ENCODE measurements around the gene SLC35F3. TPM values are rescaled to one million over a fixed set of nuclear protein-coding genes. Genes with fewer than 3 reads are reported as not detected.

The SLC35F3 gene
- total RNA-seq, 4 donors from 2014 or later = 0.82 TPM; not detected in 3

DNA sequence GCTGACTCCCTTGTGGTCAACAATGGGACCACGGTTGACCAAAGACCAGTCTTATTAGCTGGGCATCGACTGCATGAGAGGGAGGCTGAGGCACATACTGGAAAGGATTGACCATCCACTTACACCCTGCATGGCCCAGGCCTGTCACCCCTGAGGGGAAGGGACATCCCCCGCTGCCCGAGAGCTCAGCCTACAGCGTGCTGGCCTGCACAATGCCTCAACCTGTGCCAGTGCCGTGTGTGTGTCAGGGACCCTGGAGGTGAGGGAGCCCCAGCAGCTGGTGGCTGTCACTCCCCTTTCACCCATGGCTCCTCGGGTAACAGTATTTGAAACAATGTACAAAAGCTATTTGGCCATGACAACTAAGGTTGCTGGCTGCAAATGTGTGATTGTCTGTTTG is 67.3 kb downstream of the SLC35F3 start:
- H3K27ac ChIP-seq = no peak overlapping the region
- no peaks in the 10 kb centered on the region for H3K4me1 ChIP-seq
- intact Hi-C loops (cut with DNase I; ENCODE audit: low total_unique reads) (no loop called here), in situ Hi-C loops (cut with MboI; ENCODE audit: low sequenced_read_pairs in 4 of 4) (no loop called here)
- H3K9me3 ChIP-seq = no peaks in the 10 kb centered on the region
- ATAC-seq (no peak), DNase-seq (no peak)
- H3K36me3 ChIP-seq = no peaks in the 10 kb centered on the region
- TF ChIP-seq, protein P1, sequence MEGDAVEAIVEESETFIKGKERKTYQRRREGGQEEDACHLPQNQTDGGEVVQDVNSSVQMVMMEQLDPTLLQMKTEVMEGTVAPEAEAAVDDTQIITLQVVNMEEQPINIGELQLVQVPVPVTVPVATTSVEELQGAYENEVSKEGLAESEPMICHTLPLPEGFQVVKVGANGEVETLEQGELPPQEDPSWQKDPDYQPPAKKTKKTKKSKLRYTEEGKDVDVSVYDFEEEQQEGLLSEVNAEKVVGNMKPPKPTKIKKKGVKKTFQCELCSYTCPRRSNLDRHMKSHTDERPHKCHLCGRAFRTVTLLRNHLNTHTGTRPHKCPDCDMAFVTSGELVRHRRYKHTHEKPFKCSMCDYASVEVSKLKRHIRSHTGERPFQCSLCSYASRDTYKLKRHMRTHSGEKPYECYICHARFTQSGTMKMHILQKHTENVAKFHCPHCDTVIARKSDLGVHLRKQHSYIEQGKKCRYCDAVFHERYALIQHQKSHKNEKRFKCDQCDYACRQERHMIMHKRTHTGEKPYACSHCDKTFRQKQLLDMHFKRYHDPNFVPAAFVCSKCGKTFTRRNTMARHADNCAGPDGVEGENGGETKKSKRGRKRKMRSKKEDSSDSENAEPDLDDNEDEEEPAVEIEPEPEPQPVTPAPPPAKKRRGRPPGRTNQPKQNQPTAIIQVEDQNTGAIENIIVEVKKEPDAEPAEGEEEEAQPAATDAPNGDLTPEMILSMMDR (IDR thresholded peaks at IDR 0.05 in 4 of 5, conservative IDR thresholded peaks at IDR 0.05 in 1 of 5) = no peak
- TF ChIP-seq POLR2A (IDR thresholded peaks at IDR 0.05) = no peak
- no peaks in the 10 kb centered on the region for H3K27me3 ChIP-seq
- no peak overlapping the region for H3K4me3 ChIP-seq

- ATAC-seq (no peak), DNase-seq (no peak)
- H3K9me3 ChIP-seq = no peaks in the 10 kb centered on the region
- H3K4me1 ChIP-seq = no peaks in the 10 kb centered on the region
- in situ Hi-C loops (cut with MboI; ENCODE audit: low sequenced_read_pairs in 4 of 4) = no loop called here
- H3K27me3 ChIP-seq = no peaks in the 10 kb centered on the region
- no peak for TF ChIP-seq POLR2A (IDR thresholded peaks at IDR 0.05)
- TF ChIP-seq, protein P1 (IDR thresholded peaks at IDR 0.05 in 4 of 5, conservative IDR thresholded peaks at IDR 0.05 in 1 of 5) = no peak
- no peaks in the 10 kb centered on the region for H3K36me3 ChIP-seq
- intact Hi-C loops (cut with DNase I; ENCODE audit: low total_unique reads) = no loop called here
- no peak overlapping the region for H3K4me3 ChIP-seq
- H3K27ac ChIP-seq = no peak overlapping the region
These were observed 68.1 kb downstream of the SLC35F3 start for GRCh38 chr1:233972563-233972950.

- no peak overlapping the region for H3K27ac ChIP-seq
- in situ Hi-C loops (cut with MboI; ENCODE audit: low sequenced_read_pairs in 4 of 4) = no loop called here
- intact Hi-C loops (cut with DNase I; ENCODE audit: low total_unique reads) = no loop called here
- H3K4me3 ChIP-seq = no peak overlapping the region
- H3K27me3 ChIP-seq = no peaks in the 10 kb centered on the region
- H3K36me3 ChIP-seq = no peaks in the 10 kb centered on the region
- no peak for DNase-seq
- TF ChIP-seq, protein P1 (IDR thresholded peaks at IDR 0.05 in 4 of 5, conservative IDR thresholded peaks at IDR 0.05 in 1 of 5) = no peak
- no peak for TF ChIP-seq POLR2A (IDR thresholded peaks at IDR 0.05)
- H3K4me1 ChIP-seq = no peaks in the 10 kb centered on the region
- no peaks in the 10 kb centered on the region for H3K9me3 ChIP-seq
- ATAC-seq = no peak
These were observed 68.6 kb downstream of the SLC35F3 start for GRCh38 chr1:233972951-233973635.

GRCh38 chr1:233975486-233975885 is 71.0 kb downstream of the SLC35F3 start:
- Histone ChIP-seq H3K4me1 (no peaks in the 10 kb centered on the region), H3K4me3 (no peak overlapping the region), H3K36me3 (no peaks in the 10 kb centered on the region), H3K9me3 (no peaks in the 10 kb centered on the region), H3K27me3 (no peaks in the 10 kb centered on the region), H3K27ac (no peak overlapping the region)
- in situ Hi-C loops (cut with MboI; ENCODE audit: low sequenced_read_pairs in 4 of 4) = no loop called here
- TF ChIP-seq, protein P1 (IDR thresholded peaks at IDR 0.05 in 4 of 5, conservative IDR thresholded peaks at IDR 0.05 in 1 of 5) = no peak
- no peak for TF ChIP-seq POLR2A (IDR thresholded peaks at IDR 0.05)
- ATAC-seq (no peak), DNase-seq (no peak)
- intact Hi-C loops (cut with DNase I; ENCODE audit: low total_unique reads) = no loop called here
